GM21528 (cell line): ENCODE results near the gene XPNPEP1.

Experiments used
- ATAC-seq: cut with Tn5 transposase; IDR thresholded peaks from one replicate; pipeline ENCODE4 v1.9.1; 2021; ENCODE audit warnings: mild to moderate bottlenecking, moderate library complexity; ENCODE audit not compliant: unreplicated experiment, low FRiP score

XPNPEP1 gene

DNA sequence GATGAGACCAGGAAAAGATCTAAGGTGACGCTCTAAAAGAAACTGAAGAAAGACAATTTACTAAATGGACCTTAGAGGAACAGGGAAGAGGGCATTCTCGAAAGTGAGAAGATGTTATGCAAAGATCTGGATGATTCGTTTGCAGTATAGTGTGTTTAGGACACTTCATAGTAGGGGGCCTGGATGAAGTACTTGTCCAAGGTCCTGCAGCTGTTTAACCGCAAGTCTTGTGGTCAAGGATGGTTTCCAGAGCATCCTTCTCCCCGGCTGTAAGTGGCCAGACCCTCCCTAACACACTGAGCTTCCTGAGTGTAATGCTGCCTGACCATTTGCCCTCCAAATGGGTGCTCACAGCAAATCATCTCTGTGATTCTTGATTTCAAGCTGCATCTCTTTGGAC, 101.6 kb downstream of the XPNPEP1 start:
- no peak for ATAC-seq

DNA sequence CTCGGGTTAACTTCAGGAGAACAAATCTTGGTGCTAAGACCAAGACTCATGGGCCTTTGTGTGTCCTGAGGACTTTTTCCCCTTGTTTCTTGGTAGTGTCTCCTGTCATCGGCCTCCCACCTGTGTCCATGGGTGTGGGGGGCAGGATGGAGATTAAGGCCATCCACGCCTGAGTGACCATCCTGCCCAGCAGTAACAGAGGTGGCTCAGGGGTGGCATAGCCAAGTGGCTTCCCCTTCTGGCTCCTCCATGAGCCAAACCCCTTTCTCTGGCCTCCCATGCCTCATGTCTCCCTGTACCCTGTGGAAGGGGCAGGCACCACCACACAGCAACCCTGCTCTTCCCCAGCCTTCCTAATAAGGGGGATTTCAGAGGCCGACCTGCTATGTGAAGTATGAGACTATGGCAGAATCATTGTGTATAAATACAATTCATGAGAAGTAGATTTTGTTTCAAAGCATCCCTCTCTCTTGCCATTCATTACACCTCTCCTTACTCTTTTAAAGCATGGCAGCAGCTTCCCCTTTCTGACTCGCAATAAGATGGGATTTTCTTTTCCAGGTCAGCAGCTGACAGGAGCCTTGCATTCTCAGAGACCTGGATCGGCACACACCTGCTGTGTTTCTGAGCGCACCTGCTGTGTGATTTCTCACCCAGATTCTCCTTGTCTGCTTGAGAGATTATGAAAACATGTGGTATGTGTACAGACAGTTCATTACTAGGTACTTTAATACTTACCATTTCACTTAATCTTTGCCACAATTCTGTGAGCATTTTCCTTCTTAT, 102.5 kb downstream of the XPNPEP1 start:
- no peak for ATAC-seq

DNA sequence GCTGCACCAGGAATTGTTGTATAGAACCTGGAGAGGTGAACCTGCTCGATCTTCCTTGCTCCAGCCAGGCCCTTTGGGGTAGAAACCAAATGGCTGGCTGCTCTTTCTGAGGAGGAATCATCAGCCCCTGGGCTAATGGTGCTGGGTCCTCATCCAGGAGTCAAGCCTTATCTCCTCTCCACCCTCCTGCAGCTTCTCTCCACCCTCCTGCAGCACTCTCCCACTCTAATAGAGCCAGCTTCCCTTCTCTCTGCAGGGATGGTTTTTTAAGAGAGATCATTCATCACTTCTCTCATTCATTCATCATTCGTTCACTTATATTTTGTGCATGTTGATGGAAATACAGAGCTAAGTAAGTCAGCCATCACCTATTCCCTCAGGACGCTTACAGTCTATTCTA, 103.5 kb downstream of the XPNPEP1 start:
- ATAC-seq, result no peak
